GM12878 (cell line): Measurements from ENCODE around the gene AP1M1. TPM values are rescaled to one million over a fixed set of nuclear protein-coding genes. Genes with fewer than 3 reads are reported as not detected.

Experiments used
- ATAC-seq: fragments of 200-7000 bp; cut with Tn5 transposase; 3 replicates; pipeline ENCODE4 v1.9.1; 2020; ENCODE audit warnings: mild to moderate bottlenecking, moderate library complexity
- BruUV-seq: library from RNA; stranded (reverse); fragments of 400-500 nt; replicated peaks from 2 replicates; lab custom pipeline; 2021; lab: Mats Ljungman, UMichigan
- CTCF ChIA-PET: fragments of 300-600 bp; sonication (Branson Sonifier 250); formaldehyde crosslinking; extraction: SDS; loops from one replicate; lab custom pipeline; 2021; ENCODE audit warnings: inconsistent platforms; lab: Yijun Ruan, JAX
- POLR2A ChIA-PET: fragments of 350-600 bp; formaldehyde crosslinking; extraction: SDS; loops from one replicate; lab custom pipeline; 2021; ENCODE audit warnings: inconsistent platforms; lab: Charles Lee
- RAD21 ChIA-PET: fragments of 300-600 bp; sonication (Branson Sonifier 250); formaldehyde crosslinking; loops from one replicate; lab custom pipeline; 2023; ENCODE audit warnings: antibody characterized with exemption; ENCODE audit not compliant: unreplicated experiment; lab: Charles Lee
- SMC1A ChIA-PET: fragments of 300-600 bp; sonication (Branson Sonifier 250); formaldehyde crosslinking; loops from one replicate; lab custom pipeline; 2023; ENCODE audit not compliant: unreplicated experiment, uncharacterized antibody; lab: Charles Lee
- DNase-seq: peaks from one replicate; pipeline ENCODE4 v3.0.0-alpha.2; 2011; ENCODE audit warnings: low read depth, low spot score
- FAIRE-seq: peaks from 3 replicates; lab custom pipeline; 2011; peaks lifted over from hg19 to GRCh38; lab: Jason Lieb, UNC
- H2AFZ ChIP-seq: 2 replicates; pipeline ENCODE4 v1.6.0; 2011; ENCODE audit warnings: low read depth, low read length, control low read depth; ENCODE audit not compliant: control insufficient read depth
- H3K27ac ChIP-seq: 2 replicates; pipeline ENCODE4 v1.5.1; 2011; ENCODE audit warnings: control low read depth; ENCODE audit not compliant: control insufficient read depth, insufficient read depth
- H3K27me3 ChIP-seq, 2 experiments: replicated peaks in 1 of 2; 2 replicates each; pipeline versions ENCODE4 v1.6.0 to v1.6.1; 2011; ENCODE audit warnings: low read length in 1 of 2; ENCODE audit not compliant: control insufficient read depth in 2 of 2, insufficient read depth in 2 of 2
- H3K36me3 ChIP-seq, 2 experiments: 2 replicates each; pipeline ENCODE4 v1.5.1; 2011; ENCODE audit warnings: low read length in 1 of 2; ENCODE audit not compliant: control insufficient read depth in 2 of 2, insufficient read depth in 2 of 2
- H3K4me1 ChIP-seq: 2 replicates; pipeline ENCODE4 v1.6.1; 2011; ENCODE audit warnings: mild to moderate bottlenecking, low read length, moderate library complexity, mixed read lengths; ENCODE audit not compliant: control insufficient read depth, insufficient read depth
- H3K4me2 ChIP-seq: 2 replicates; pipeline ENCODE4 v1.6.0; 2011; ENCODE audit warnings: control low read depth; ENCODE audit not compliant: control insufficient read depth, insufficient read depth
- H3K4me3 ChIP-seq: fragments of 200-600 bp; sonication (generic); 2 replicates; pipeline ENCODE4 v1.5.1; 2016
- H3K79me2 ChIP-seq: 2 replicates; pipeline ENCODE4 v1.6.0; 2011; ENCODE audit warnings: low read length; ENCODE audit not compliant: control insufficient read depth, insufficient read depth
- H3K9ac ChIP-seq: 2 replicates; pipeline ENCODE4 v1.8.0; 2011; ENCODE audit warnings: low read length, control low read depth, mixed read lengths; ENCODE audit not compliant: control insufficient read depth, insufficient read depth
- H3K9me3 ChIP-seq: replicated peaks from 3 replicates; pipeline ENCODE4 v1.5.1; 2011; ENCODE audit warnings: mild to moderate bottlenecking, low read length; ENCODE audit not compliant: control insufficient read depth, insufficient read depth
- H4K20me1 ChIP-seq: 2 replicates; pipeline ENCODE4 v1.6.0; 2011; ENCODE audit not compliant: control insufficient read depth, insufficient read depth
- HCFC1 ChIP-seq: fragments of 150-350 bp; IDR thresholded peaks from 2 replicates; pipeline ENCODE4 v1.6.1; 2014; ENCODE audit warnings: low read length
- RUNX3 ChIP-seq: IDR thresholded peaks from 2 replicates; pipeline ENCODE4 v1.6.1; 2012; ENCODE audit warnings: low read length, inconsistent platforms
- ZNF207 ChIP-seq: fragments of 450-650 bp; IDR thresholded peaks from 2 replicates; pipeline ENCODE4 v1.6.1; 2014; ENCODE audit warnings: antibody characterized with exemption, mild to moderate bottlenecking, borderline replicate concordance
- WGBS: methylation state at CpG from one replicate; pipeline ENCODE4 v1.1.6; 2016; ENCODE audit warnings: low lambda C conversion rate; ENCODE audit not compliant: insufficient replicate concordance, insufficient coverage; ENCODE audit errors: missing lambda C conversion rate; 5-methylcytosine and 5-hydroxymethylcytosine counted together
- in situ Hi-C: fragments of 300-500 bp; cut with MboI; formaldehyde crosslinking; loops from 9 replicates; pipeline ENCODE4 v1.14.3; 2018; ENCODE audit warnings: mixed read lengths
- intact Hi-C: fragments of 100-400 bp; cut with micrococcal nuclease; formaldehyde crosslinking; loops from one replicate; pipeline ENCODE4 v1.14.2; 2022; ENCODE audit not compliant: unreplicated experiment
- polyA plus RNA-seq, 11 experiments: library from polyadenylated mRNA; depleted of rRNA in 4 of 11; unstranded in 6 of 11; stranded (reverse) in 5 of 11; fragments of >200 nt; fragmentation: Nextera tagmentation in 4 of 11; fragmentation: Illumina TruSeq in 1 of 11; extraction: Ambion mirVana in 4 of 11; extraction: Trizol in 1 of 11; gene quantifications; 1 replicate in 1 of 11; 2 replicates in 10 of 11; pipeline versions ENCODE4 v1.2.1 to v1.2.3, GENCODE V29; 2011 to 2016; ENCODE audit warnings: inconsistent platforms in 2 of 11, missing spikeins in 2 of 11, low read depth in 1 of 11
- total RNA-seq, 4 experiments: library from RNA; depleted of rRNA in 3 of 4; stranded (reverse); fragments of >200 nt in 3 of 4; fragmentation: Illumina TruSeq in 1 of 4; extraction: Trizol in 1 of 4; gene quantifications; 2 replicates each; pipeline versions ENCODE4 v1.2.1 to v1.2.3, GENCODE V29; 2013 to 2021
- TF ChIP-seq, protein P1 (sequence below): IDR thresholded peaks from 2 replicates; pipeline ENCODE4 v1.6.1; 2012; ENCODE audit warnings: low read depth, low read length, improper control_type of control experiment
- TF ChIP-seq, protein P2 (sequence below), 3 experiments: IDR thresholded peaks in 2 of 3; conservative IDR thresholded peaks in 1 of 3; 2 replicates each; pipeline ENCODE4 v1.5.1; 2011; ENCODE audit warnings: low read depth in 3 of 3, low read length in 3 of 3, mild to moderate bottlenecking in 3 of 3, control low read depth in 2 of 3, moderate library complexity in 2 of 3, inconsistent platforms in 1 of 3, mixed read lengths in 1 of 3; ENCODE audit not compliant: control insufficient read depth in 2 of 3, insufficient read depth in 1 of 3; ENCODE audit errors: extremely low read depth in 1 of 3
- TF ChIP-seq, protein P3 (sequence below): fragments of 450-650 bp; IDR thresholded peaks from 2 replicates; pipeline ENCODE4 v1.6.1; 2017; ENCODE audit warnings: mild to moderate bottlenecking, moderate library complexity

AP1M1 gene
- total and polyA plus RNA-seq, 10 of the 15 experiments (the other 5 are each of a cell fraction or from before 2014, with no cell fraction given), result 1.0 to 116 (median 44.7) TPM

DNA sequence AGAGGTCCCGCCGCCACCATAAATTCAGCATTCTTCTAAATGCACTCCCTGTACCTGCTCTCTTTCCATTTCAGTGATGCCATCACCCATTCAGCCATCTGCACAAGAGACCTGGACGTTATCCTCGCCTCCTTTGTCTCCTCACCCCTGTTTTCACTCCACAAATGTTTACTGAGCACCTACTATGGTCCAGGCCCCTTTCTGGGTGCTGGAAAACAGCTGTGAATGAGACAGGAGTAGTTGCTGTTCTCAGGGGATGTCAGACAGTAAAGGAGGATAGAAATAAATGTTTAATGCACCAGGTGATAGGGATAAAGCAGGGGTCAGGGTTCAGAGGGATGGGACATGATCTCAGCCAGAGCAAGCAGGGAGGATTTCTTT is 3.3 kb downstream of the AP1M1 start:
- in situ Hi-C loops, result no loop called here
- no peaks in the 10 kb centered on the region for H3K27me3 ChIP-seq
- no peak for FAIRE-seq
- peaks cover 27% of the 10 kb centered on the region for H3K79me2 ChIP-seq
- no peak overlapping the region for H3K4me3 ChIP-seq
- ChIA-PET RAD21 (interaction anchor here (0.6 to 0.7 kb wide), 2 partner anchors 19 to 415 kb away, joined by 4 to 5 read pairs; no protein-coding TSS in a partner anchor), SMC1A (no interaction called here), POLR2A (interaction anchor here (0.5 kb wide), 1 partner anchor 546 kb away, joined by 4 read pairs; no protein-coding TSS in a partner anchor), CTCF (no interaction called here)
- H3K36me3 ChIP-seq, result peaks cover 3 to 13% of the 10 kb centered on the region in 2 experiments; a peak in 3 of 4 replicates
- H4K20me1 ChIP-seq, result no peaks in the 10 kb centered on the region; the same call in 1 of the 2 replicates
- peaks cover 22% of the 10 kb centered on the region for H3K4me1 ChIP-seq
- no peak overlapping the region for H3K27ac ChIP-seq
- intact Hi-C loops, result no loop called here
- H2AFZ ChIP-seq, result no peak overlapping the region
- no peak for ATAC-seq
- WGBS, result 53% methylated on average over 4 of the region's 4 CpGs
- no peak overlapping the region for H3K9ac ChIP-seq
- no peak for TF ChIP-seq HCFC1
- TF ChIP-seq, protein P1, sequence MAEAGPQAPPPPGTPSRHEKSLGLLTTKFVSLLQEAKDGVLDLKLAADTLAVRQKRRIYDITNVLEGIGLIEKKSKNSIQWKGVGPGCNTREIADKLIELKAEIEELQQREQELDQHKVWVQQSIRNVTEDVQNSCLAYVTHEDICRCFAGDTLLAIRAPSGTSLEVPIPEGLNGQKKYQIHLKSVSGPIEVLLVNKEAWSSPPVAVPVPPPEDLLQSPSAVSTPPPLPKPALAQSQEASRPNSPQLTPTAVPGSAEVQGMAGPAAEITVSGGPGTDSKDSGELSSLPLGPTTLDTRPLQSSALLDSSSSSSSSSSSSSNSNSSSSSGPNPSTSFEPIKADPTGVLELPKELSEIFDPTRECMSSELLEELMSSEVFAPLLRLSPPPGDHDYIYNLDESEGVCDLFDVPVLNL, result no peak
- no peaks in the 10 kb centered on the region for H3K9me3 ChIP-seq
- no TSS peak for BruUV-seq
- DNase-seq, result no peak
- 0 out of 2 replicates have a peak overlapping the region, but pooled peaks have one; percentile 25 for H3K4me2 ChIP-seq

DNA sequence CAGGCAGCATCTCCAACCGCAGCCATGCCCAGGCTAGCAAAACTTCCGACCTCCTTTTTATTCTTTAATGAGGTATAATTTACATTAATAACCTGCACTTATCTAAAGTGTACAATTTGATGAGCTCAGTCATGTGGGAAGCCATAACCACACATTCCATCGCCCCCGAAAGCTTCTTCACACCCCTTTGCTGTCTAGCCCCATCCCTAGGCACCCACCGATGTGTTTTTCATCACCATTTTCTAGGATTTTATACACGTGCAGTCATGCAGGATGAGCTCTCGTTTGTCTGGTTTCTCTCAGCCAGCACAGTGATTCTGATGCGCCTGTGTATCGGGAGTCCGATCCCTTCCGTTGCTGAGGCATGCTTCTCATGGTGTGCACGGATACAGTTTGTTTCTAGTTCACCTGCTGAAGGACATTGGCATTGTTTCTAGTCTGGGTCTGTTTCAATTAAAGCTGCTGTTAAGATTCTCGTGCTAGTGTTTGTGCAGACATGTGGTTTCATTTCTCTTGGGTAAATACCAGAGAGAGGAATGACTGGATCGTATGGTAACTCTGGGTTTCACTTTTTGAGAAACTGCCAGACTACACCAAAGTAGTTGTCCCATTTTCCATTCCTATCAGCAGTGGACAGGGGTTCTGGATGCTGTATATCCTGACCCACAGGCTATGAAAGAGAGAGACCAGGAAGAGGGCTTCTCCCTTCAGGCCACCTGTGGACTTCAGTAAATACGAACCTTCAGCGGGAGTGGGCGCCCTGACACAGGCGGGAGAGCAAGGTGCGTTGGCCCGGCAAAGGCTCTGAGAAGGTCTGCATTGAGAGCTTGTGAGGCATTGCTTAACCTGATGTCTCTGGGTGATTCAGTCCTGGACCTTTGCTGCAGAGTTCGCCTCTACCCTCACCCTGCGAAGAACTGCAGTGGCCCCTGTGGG is 4.9 kb downstream of the AP1M1 start:
- in situ Hi-C loops (no loop called here), intact Hi-C loops (no loop called here)
- 74% methylated on average over 20 of the region's 22 CpGs for WGBS
- ChIA-PET CTCF (interaction anchor here (0.6 to 1.3 kb wide), 3 partner anchors 161 to 214 kb away, joined by 3 to 4 read pairs (median 4); no protein-coding TSS in a partner anchor), POLR2A (interaction anchor here (0.9 kb wide), 1 partner anchor 161 kb away, joined by 3 read pairs; no protein-coding TSS in a partner anchor), SMC1A (interaction anchor here (1.1 kb wide), 1 partner anchor 18 kb away, joined by 3 read pairs; the partner anchor contains the start of gene FAM32A), RAD21 (interaction anchor here (0.8 kb wide), 1 partner anchor 21 kb away, joined by 3 read pairs; no protein-coding TSS in a partner anchor)
- H3K27ac ChIP-seq, result no peak overlapping the region; the same call in 1 of the 2 replicates
- no peaks in the 10 kb centered on the region; the same call in 1 of the 2 replicates for H4K20me1 ChIP-seq
- peaks cover 24% of the 10 kb centered on the region for H3K79me2 ChIP-seq
- H3K4me2 ChIP-seq, result peak overlapping the region; percentile 42; the same call in 1 of the 2 replicates
- BruUV-seq, result no TSS peak
- H2AFZ ChIP-seq, result no peak overlapping the region
- no peaks in the 10 kb centered on the region for H3K9me3 ChIP-seq
- H3K9ac ChIP-seq, result no peak overlapping the region
- H3K4me1 ChIP-seq, result peaks cover 22% of the 10 kb centered on the region
- no peaks in the 10 kb centered on the region for H3K27me3 ChIP-seq
- DNase-seq (no peak), ATAC-seq (peak; percentile 26), FAIRE-seq (no peak)
- H3K36me3 ChIP-seq, result peaks cover 3 to 13% of the 10 kb centered on the region in 2 experiments; a peak in 3 of 4 replicates
- no peak overlapping the region for H3K4me3 ChIP-seq
- no peak for TF ChIP-seq ZNF207
- TF ChIP-seq, protein P2, sequence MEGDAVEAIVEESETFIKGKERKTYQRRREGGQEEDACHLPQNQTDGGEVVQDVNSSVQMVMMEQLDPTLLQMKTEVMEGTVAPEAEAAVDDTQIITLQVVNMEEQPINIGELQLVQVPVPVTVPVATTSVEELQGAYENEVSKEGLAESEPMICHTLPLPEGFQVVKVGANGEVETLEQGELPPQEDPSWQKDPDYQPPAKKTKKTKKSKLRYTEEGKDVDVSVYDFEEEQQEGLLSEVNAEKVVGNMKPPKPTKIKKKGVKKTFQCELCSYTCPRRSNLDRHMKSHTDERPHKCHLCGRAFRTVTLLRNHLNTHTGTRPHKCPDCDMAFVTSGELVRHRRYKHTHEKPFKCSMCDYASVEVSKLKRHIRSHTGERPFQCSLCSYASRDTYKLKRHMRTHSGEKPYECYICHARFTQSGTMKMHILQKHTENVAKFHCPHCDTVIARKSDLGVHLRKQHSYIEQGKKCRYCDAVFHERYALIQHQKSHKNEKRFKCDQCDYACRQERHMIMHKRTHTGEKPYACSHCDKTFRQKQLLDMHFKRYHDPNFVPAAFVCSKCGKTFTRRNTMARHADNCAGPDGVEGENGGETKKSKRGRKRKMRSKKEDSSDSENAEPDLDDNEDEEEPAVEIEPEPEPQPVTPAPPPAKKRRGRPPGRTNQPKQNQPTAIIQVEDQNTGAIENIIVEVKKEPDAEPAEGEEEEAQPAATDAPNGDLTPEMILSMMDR (IDR thresholded peaks at IDR 0.05 in 2 of 3, conservative IDR thresholded peaks at IDR 0.05 in 1 of 3; ENCODE audit: control insufficient read depth in 2 of 3, extremely low read depth in 1 of 3, insufficient read depth in 1 of 3, low read depth in 3 of 3, low read length in 3 of 3), result no peak
- TF ChIP-seq, protein P3, sequence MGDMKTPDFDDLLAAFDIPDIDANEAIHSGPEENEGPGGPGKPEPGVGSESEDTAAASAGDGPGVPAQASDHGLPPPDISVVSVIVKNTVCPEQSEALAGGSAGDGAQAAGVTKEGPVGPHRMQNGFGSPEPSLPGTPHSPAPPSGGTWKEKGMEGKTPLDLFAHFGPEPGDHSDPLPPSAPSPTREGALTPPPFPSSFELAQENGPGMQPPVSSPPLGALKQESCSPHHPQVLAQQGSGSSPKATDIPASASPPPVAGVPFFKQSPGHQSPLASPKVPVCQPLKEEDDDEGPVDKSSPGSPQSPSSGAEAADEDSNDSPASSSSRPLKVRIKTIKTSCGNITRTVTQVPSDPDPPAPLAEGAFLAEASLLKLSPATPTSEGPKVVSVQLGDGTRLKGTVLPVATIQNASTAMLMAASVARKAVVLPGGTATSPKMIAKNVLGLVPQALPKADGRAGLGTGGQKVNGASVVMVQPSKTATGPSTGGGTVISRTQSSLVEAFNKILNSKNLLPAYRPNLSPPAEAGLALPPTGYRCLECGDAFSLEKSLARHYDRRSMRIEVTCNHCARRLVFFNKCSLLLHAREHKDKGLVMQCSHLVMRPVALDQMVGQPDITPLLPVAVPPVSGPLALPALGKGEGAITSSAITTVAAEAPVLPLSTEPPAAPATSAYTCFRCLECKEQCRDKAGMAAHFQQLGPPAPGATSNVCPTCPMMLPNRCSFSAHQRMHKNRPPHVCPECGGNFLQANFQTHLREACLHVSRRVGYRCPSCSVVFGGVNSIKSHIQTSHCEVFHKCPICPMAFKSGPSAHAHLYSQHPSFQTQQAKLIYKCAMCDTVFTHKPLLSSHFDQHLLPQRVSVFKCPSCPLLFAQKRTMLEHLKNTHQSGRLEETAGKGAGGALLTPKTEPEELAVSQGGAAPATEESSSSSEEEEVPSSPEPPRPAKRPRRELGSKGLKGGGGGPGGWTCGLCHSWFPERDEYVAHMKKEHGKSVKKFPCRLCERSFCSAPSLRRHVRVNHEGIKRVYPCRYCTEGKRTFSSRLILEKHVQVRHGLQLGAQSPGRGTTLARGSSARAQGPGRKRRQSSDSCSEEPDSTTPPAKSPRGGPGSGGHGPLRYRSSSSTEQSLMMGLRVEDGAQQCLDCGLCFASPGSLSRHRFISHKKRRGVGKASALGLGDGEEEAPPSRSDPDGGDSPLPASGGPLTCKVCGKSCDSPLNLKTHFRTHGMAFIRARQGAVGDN, result 0 out of 2 replicates have a peak, but pooled peaks have one; percentile 48
- TF ChIP-seq RUNX3, result peak; percentile 51
